Thyroid gland (tissue), 4 donors: Measurements from ENCODE around the gene DNAJB14. TPM values are rescaled to one million over a fixed set of nuclear protein-coding genes. Genes with fewer than 3 reads are reported as not detected.

Source experiments
- DNase-seq, 2 donors: peaks; one replicate each; pipeline ENCODE4 v3.0.0-alpha.2; 2019
- H3K27ac ChIP-seq, 3 donors: fragments of 200-600 bp; sonication (generic); 1 replicate in 2 of 3; 2 replicates in 1 of 3; pipeline ENCODE4 v1.5.1; 2016 to 2019; ENCODE audit warnings: mild to moderate bottlenecking in 1 of 3, moderate library complexity in 1 of 3
- H3K27me3 ChIP-seq: fragments of 200-600 bp; sonication (generic); one replicate; pipeline ENCODE4 v1.5.1; 2019
- H3K36me3 ChIP-seq, 2 donors: fragments of 200-600 bp; sonication (generic); one replicate each; pipeline ENCODE4 v1.5.1; 2016 to 2019
- H3K4me1 ChIP-seq, 2 donors: fragments of 200-600 bp; sonication (generic); one replicate each; pipeline ENCODE4 v1.5.1; 2017 to 2019
- H3K4me3 ChIP-seq, 3 donors: fragments of 200-600 bp; sonication (generic); replicated peaks in 1 of 3; 1 replicate in 2 of 3; 2 replicates in 1 of 3; pipeline ENCODE4 v1.5.1; 2016; ENCODE audit warnings: mild to moderate bottlenecking in 1 of 3
- H3K9me3 ChIP-seq: fragments of 200-600 bp; sonication (generic); one replicate; pipeline ENCODE4 v1.5.1; 2017
- CTCF ChIP-seq, 6 experiments: fragments of 200-600 bp in 3 of 6; fragments of 450-650 bp in 3 of 6; sonication (generic) in 3 of 6; IDR thresholded peaks; one replicate each; pipeline ENCODE4 v1.5.1; 2016 to 2019; ENCODE audit warnings: antibody characterized with exemption in 6 of 6, mild to moderate bottlenecking in 2 of 6, inconsistent platforms in 1 of 6, moderate library complexity in 1 of 6
- POLR2A ChIP-seq, 2 donors: fragments of 450-650 bp; IDR thresholded peaks; one replicate each; pipeline ENCODE4 v1.6.1; 2017; ENCODE audit warnings: antibody characterized with exemption in 2 of 2, mild to moderate bottlenecking in 2 of 2, moderate library complexity in 1 of 2
- WGBS, 2 donors: methylation state at CpG; one replicate each; pipeline ENCODE4 v1.1.5; 2017; 5-methylcytosine and 5-hydroxymethylcytosine counted together
- intact Hi-C: fragments of 100-400 bp; cut with DNase I; formaldehyde crosslinking; loops from one replicate; pipeline ENCODE4 v1.15.1; 2023
- total RNA-seq, 4 donors: library from RNA; depleted of rRNA; stranded (reverse); fragments of >200 nt; gene quantifications; one replicate each; pipeline ENCODE4 v1.2.3, GENCODE V29; 2016

Gene DNAJB14
- total RNA-seq, 4 donors from 2014 or later: 48.1 to 84.4 (median 72.3) TPM

- peak in 1 of 2 donors; percentile 48 for TF ChIP-seq POLR2A (IDR thresholded peaks at IDR 0.05)
- no peak for TF ChIP-seq CTCF (IDR thresholded peaks at IDR 0.05)
- Histone ChIP-seq H3K9me3 (no peaks in the 10 kb centered on the region), H3K27ac (peak within 1 kb of the TSS; percentile 75 to 83 (median 80)), H3K27me3 (no peaks in the 10 kb centered on the region), H3K4me1 (peaks cover 8 to 15% of the 10 kb centered on the region in 2 donors), H3K36me3 (no peaks in the 10 kb centered on the region), H3K4me3 (peak within 1 kb of the TSS; percentile 83 to 99 (median 99))
- intact Hi-C loops: loop anchor here (5.0 kb wide), 2 partner anchors 53 to 332 kb away; partner anchors contain the start of genes DNAJB14 and TRMT10A
- DNase-seq: peak; percentile 91
- WGBS, 2 donors: 3 to 8% methylated on average over 10 to 28 of the region's 40 CpGs
These were observed 52.0 kb downstream of the DNAJB14 start, which contains the start of gene LAMTOR3 for GRCh38 chr4:99894161-99894997. LAMTOR3 (minus strand) TSS chr4:99894427; CDS start chr4:99893963, 464 bp downstream.

- H3K9me3 ChIP-seq: no peaks in the 10 kb centered on the region
- TF ChIP-seq POLR2A (IDR thresholded peaks at IDR 0.05) (no peak), CTCF (IDR thresholded peaks at IDR 0.05) (no peak)
- no peak for DNase-seq
- 2 to 3% methylated on average over 12 of the region's 12 CpGs for WGBS, 2 donors
- H3K27ac ChIP-seq: peak overlapping the region; percentile 75 to 83 (median 80)
- intact Hi-C loops: loop anchor here (5.0 kb wide), 2 partner anchors 54 to 331 kb away; partner anchors contain the start of genes DNAJB14 and TRMT10A
- no peaks in the 10 kb centered on the region for H3K27me3 ChIP-seq
- H3K4me1 ChIP-seq: peaks cover 8 to 15% of the 10 kb centered on the region in 2 donors
- H3K4me3 ChIP-seq: peak overlapping the region; percentile 83 to 99 (median 99)
- no peaks in the 10 kb centered on the region for H3K36me3 ChIP-seq
These were observed 52.6 kb downstream of the DNAJB14 start for GRCh38 chr4:99893839-99894160.

- DNase-seq: no peak
- peak overlapping the region in 1 of 3 donors; percentile 83 for H3K4me3 ChIP-seq
- H3K36me3 ChIP-seq: no peaks in the 10 kb centered on the region
- intact Hi-C loops: loop anchor here (5.0 kb wide), 2 partner anchors 54 to 331 kb away; partner anchors contain the start of genes DNAJB14 and TRMT10A
- H3K27ac ChIP-seq: no peak overlapping the region
- peaks cover 8 to 15% of the 10 kb centered on the region in 2 donors for H3K4me1 ChIP-seq
- 93 to 97% methylated on average over 8 of the region's 8 CpGs for WGBS, 2 donors
- TF ChIP-seq CTCF (IDR thresholded peaks at IDR 0.05) (no peak), POLR2A (IDR thresholded peaks at IDR 0.05) (no peak)
- no peaks in the 10 kb centered on the region for H3K27me3 ChIP-seq
- H3K9me3 ChIP-seq: no peaks in the 10 kb centered on the region
These were observed 53.4 kb downstream of the DNAJB14 start for GRCh38 chr4:99893029-99893428.

- Histone ChIP-seq H3K36me3 (no peaks in the 10 kb centered on the region), H3K27me3 (no peaks in the 10 kb centered on the region), H3K27ac (no peak overlapping the region), H3K4me1 (peaks cover 8 to 15% of the 10 kb centered on the region in 2 donors), H3K9me3 (no peaks in the 10 kb centered on the region), H3K4me3 (no peak overlapping the region)
- 82 to 88% methylated on average over 2 of the region's 2 CpGs for WGBS, 2 donors
- TF ChIP-seq POLR2A (IDR thresholded peaks at IDR 0.05) (no peak), CTCF (IDR thresholded peaks at IDR 0.05) (no peak)
- no peak for DNase-seq
- intact Hi-C loops: loop anchor here (5.0 kb wide), 2 partner anchors 56 to 329 kb away; partner anchors contain the start of genes DNAJB14 and TRMT10A
These were observed 55.1 kb downstream of the DNAJB14 start for GRCh38 chr4:99891351-99891750.

- no peak for TF ChIP-seq CTCF (IDR thresholded peaks at IDR 0.05)
- TF ChIP-seq POLR2A (IDR thresholded peaks at IDR 0.05): no peak
- Histone ChIP-seq H3K27me3 (no peaks in the 10 kb centered on the region), H3K4me1 (peaks cover 1 to 3% of the 10 kb centered on the region in 2 donors), H3K4me3 (no peak overlapping the region), H3K36me3 (peaks cover 6 to 7% of the 10 kb centered on the region in 2 donors), H3K27ac (no peak overlapping the region), H3K9me3 (no peaks in the 10 kb centered on the region)
- intact Hi-C loops: no loop called here
- no peak for DNase-seq
- WGBS, 2 donors: 74 to 75% methylated on average over 5 of the region's 5 CpGs
These were observed 58.6 kb downstream of the DNAJB14 start for GRCh38 chr4:99887837-99888236.
